Measurements from ENCODE around the gene LMTK2. TPM values are rescaled to one million over a fixed set of nuclear protein-coding genes. Genes with fewer than 3 reads are reported as not detected.

LMTK2 gene
- 3.9 and 4.5 TPM in 2 replicates for total RNA-seq

GRCh38 chr7:98106647-98107312 is at the start of gene LMTK2:
Gene LMTK2, plus strand, starts transcription at chr7:98106862. Its CDS starts 316 bp downstream, at chr7:98107178.

GRCh38 chr7:98211221-98211675 is 104.6 kb downstream of the LMTK2 start, which contains the start of gene BHLHA15:
Gene BHLHA15, plus strand, starts transcription at chr7:98211439. Its CDS starts 871 bp downstream, at chr7:98212310.

GRCh38 chr7:98251601-98252424 is 145.2 kb downstream of the LMTK2 start, which contains the start of gene TECPR1:
Gene TECPR1, minus strand, starts transcription at chr7:98252232. Its CDS starts 6,086 bp downstream, at chr7:98246146.

Other genes starting within 250 kb of the LMTK2 start
- gene ASNS, start 234.5 kb upstream of the LMTK2 start, total RNA-seq = 11.0 and 27.0 TPM in 2 replicates
- gene OCM2, start 116.7 kb upstream of the LMTK2 start, total RNA-seq = not detected in 2 replicates
- 0.16 TPM in 1 of 2 replicates, not detected in the other for gene BHLHA15, start 104.6 kb downstream of the LMTK2 start, total RNA-seq
- 20.6 and 25.7 TPM in 2 replicates for gene TECPR1, start 145.4 kb downstream of the LMTK2 start, total RNA-seq
- gene BRI3, start 174.8 kb downstream of the LMTK2 start, total RNA-seq = 76.6 and 102 TPM in 2 replicates